ENCODE data around the gene FARP1.

DNA sequence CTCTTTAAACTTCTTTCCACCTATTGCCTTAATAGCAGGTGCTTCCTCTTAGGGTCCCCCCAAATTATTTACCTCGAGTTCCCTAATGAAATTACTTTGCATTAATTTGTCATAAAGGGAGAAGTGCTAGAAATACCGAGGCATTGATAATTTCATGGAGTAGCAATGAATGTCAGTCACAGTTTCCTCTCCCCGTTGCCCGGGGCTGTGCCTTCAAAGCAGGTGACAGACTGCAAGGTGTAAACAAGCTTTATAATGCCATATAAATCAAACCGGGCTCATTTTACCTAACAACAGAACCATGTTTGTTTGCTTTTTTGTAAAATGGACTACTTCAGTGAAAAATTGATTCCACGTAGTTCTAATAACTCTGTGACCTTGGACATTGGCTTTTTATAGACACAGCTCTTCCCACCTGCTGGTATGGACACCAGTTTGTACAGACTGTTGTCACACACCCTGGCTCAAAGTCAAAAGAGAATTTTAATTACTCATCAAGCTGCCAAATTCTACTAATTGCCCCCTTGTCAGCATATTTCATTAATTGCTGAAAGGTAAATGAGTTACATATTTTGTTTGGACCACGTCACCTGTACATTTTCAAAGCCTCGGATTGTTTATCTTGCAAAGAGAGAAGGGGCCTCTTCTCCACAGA is 262.9 kb downstream of the FARP1 start:
- TF ChIP-seq, protein P1, sequence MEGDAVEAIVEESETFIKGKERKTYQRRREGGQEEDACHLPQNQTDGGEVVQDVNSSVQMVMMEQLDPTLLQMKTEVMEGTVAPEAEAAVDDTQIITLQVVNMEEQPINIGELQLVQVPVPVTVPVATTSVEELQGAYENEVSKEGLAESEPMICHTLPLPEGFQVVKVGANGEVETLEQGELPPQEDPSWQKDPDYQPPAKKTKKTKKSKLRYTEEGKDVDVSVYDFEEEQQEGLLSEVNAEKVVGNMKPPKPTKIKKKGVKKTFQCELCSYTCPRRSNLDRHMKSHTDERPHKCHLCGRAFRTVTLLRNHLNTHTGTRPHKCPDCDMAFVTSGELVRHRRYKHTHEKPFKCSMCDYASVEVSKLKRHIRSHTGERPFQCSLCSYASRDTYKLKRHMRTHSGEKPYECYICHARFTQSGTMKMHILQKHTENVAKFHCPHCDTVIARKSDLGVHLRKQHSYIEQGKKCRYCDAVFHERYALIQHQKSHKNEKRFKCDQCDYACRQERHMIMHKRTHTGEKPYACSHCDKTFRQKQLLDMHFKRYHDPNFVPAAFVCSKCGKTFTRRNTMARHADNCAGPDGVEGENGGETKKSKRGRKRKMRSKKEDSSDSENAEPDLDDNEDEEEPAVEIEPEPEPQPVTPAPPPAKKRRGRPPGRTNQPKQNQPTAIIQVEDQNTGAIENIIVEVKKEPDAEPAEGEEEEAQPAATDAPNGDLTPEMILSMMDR (IDR thresholded peaks at IDR 0.05) = no peak
- TF ChIP-seq POLR2AphosphoS5 (IDR thresholded peaks at IDR 0.05; ENCODE audit: low read depth, low read length) (no peak), MXI1 (IDR thresholded peaks at IDR 0.05; ENCODE audit: low read depth, low read length) (no peak), RFX5 (IDR thresholded peaks at IDR 0.05; ENCODE audit: low read length) (no peak), EP300 (IDR thresholded peaks at IDR 0.05; ENCODE audit: borderline replicate concordance in 1 of 2, low read depth in 1 of 2, low read length in 1 of 2) (no peak), NRF1 (IDR thresholded peaks at IDR 0.05; ENCODE audit: low read depth, low read length) (no peak), FOXM1 (IDR thresholded peaks at IDR 0.05; ENCODE audit: low read depth) (no peak), SIN3A (IDR thresholded peaks at IDR 0.05; ENCODE audit: borderline replicate concordance, low read depth, low read length) (no peak), TEAD4 (IDR thresholded peaks at IDR 0.05; ENCODE audit: borderline replicate concordance, insufficient read depth) (no peak), TAF1 (IDR thresholded peaks at IDR 0.05; ENCODE audit: borderline replicate concordance, low read depth, low read length) (no peak), EZH2phosphoT487 (IDR thresholded peaks at IDR 0.05; ENCODE audit: borderline replicate concordance, low read depth) (no peak)
- TF ChIP-seq, protein P2, sequence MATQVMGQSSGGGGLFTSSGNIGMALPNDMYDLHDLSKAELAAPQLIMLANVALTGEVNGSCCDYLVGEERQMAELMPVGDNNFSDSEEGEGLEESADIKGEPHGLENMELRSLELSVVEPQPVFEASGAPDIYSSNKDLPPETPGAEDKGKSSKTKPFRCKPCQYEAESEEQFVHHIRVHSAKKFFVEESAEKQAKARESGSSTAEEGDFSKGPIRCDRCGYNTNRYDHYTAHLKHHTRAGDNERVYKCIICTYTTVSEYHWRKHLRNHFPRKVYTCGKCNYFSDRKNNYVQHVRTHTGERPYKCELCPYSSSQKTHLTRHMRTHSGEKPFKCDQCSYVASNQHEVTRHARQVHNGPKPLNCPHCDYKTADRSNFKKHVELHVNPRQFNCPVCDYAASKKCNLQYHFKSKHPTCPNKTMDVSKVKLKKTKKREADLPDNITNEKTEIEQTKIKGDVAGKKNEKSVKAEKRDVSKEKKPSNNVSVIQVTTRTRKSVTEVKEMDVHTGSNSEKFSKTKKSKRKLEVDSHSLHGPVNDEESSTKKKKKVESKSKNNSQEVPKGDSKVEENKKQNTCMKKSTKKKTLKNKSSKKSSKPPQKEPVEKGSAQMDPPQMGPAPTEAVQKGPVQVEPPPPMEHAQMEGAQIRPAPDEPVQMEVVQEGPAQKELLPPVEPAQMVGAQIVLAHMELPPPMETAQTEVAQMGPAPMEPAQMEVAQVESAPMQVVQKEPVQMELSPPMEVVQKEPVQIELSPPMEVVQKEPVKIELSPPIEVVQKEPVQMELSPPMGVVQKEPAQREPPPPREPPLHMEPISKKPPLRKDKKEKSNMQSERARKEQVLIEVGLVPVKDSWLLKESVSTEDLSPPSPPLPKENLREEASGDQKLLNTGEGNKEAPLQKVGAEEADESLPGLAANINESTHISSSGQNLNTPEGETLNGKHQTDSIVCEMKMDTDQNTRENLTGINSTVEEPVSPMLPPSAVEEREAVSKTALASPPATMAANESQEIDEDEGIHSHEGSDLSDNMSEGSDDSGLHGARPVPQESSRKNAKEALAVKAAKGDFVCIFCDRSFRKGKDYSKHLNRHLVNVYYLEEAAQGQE (IDR thresholded peaks at IDR 0.05; ENCODE audit: low read depth, low read length) = no peak
